Activated CD4-positive, alpha-beta memory T cell treated with anti-CD3 and anti-CD28 coated beads, Interleukin-2, amount 10 ng/mL, durations not matched to agents 7 days and 5 days (primary cell): Measurements from ENCODE around the gene MYO1D. TPM values are rescaled to one million over a fixed set of nuclear protein-coding genes. Genes with fewer than 3 reads are reported as not detected.
"Not testable (repeated sequence)": the region's sequence is repeated elsewhere in the genome, so short reads cannot be mapped to it uniquely, and the experiment has no call there.

Experiments
- CTCF ChIA-PET: fragments of 350-600 bp; sonication (Branson Sonifier 250); formaldehyde crosslinking; loops from one replicate; lab custom pipeline; 2021; ENCODE audit warnings: antibody characterized with exemption, inconsistent platforms; lab: Charles Lee
- POLR2A ChIA-PET: fragments of 350-600 bp; sonication (Branson Sonifier 250); formaldehyde crosslinking; loops from one replicate; lab custom pipeline; 2021; ENCODE audit warnings: antibody characterized with exemption; lab: Charles Lee
- DNase-seq: peaks from one replicate; pipeline ENCODE4 v3.0.0-alpha.2; 2020
- H3K27ac Mint-ChIP-seq: one replicate; pipeline ENCODE4 v1.8.0; 2021; ENCODE audit warnings: mild to moderate bottlenecking, mixed read lengths
- H3K27me3 Mint-ChIP-seq: one replicate; pipeline ENCODE4 v1.8.0; 2021; ENCODE audit warnings: mixed read lengths
- H3K36me3 Mint-ChIP-seq: one replicate; pipeline ENCODE4 v1.8.0; 2021; ENCODE audit warnings: low read depth, mixed read lengths
- H3K4me1 Mint-ChIP-seq: one replicate; pipeline ENCODE4 v1.8.0; 2021; ENCODE audit warnings: mixed read lengths
- H3K4me3 Mint-ChIP-seq: one replicate; pipeline ENCODE4 v1.8.0; 2021; ENCODE audit warnings: mild to moderate bottlenecking, mixed read lengths
- H3K9me3 Mint-ChIP-seq: one replicate; pipeline ENCODE4 v1.8.0; 2021; ENCODE audit warnings: mixed read lengths
- total RNA-seq, 2 experiments: library from RNA; stranded (reverse); gene quantifications; one replicate each; pipeline ENCODE4 v1.2.3, GENCODE V29; 2021

The MYO1D gene
- total RNA-seq, 2 experiments from 2014 or later, result 8.3 to 11.1 TPM

DNA sequence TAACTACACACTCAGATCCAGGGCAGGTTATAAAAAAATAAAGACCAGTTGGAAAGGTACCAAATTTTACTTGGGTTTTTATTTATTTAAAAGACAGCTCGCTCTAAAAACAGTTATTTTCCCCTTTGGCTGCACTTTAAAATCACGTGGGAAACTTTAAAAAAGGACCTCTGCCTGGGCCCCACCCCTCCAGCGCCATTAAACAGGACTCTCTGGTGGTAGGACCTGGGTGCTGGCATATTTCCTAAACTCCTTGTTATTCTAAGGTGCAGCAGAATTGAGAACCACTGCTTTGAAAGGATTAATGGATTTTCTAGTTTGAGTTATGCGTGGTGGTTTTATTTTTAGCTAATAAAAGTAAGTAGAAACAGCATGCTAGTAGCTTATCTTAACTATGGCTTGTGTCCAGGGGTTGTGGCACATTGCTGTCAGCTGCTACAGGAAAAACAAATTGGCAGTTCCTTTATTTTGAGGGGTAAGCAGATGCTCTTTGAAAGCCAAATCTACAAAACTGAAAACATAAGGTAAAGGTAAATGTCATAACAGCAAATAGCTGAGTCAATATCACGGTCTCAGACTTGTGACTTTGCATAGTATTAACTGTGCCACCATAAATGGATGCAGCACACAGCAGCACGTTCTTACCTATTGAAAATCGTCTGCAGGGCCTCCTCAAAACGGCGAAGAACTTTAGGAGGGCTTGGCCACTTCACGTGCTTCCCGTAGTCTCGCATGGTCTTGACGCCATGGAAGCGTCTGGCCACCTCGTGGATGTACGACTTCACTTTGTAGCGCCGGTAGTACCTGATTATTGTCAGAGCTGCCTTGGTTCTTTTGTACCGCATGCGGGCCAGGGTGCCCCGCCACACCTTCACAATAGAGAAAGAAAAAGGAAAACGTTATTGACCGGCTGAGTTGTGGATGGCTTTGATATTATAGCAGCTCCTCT is 218.2 kb downstream of the MYO1D start:
- DNase-seq, result no peak
- POLR2A ChIA-PET, result no interaction called here

GRCh38 chr17:32656886-32657285 is 220.0 kb downstream of the MYO1D start:
- H3K27ac Mint-ChIP-seq, result no peak overlapping the region
- ChIA-PET POLR2A (no interaction called here), CTCF (no interaction called here)
- DNase-seq, result no peak
- no peak overlapping the region for H3K4me3 Mint-ChIP-seq
- H3K36me3 Mint-ChIP-seq, result peaks cover 2% of the 10 kb centered on the region
- no peaks in the 10 kb centered on the region for H3K9me3 Mint-ChIP-seq
- H3K4me1 Mint-ChIP-seq, result peaks cover 7% of the 10 kb centered on the region
- H3K27me3 Mint-ChIP-seq, result peaks cover 1% of the 10 kb centered on the region

More for the DNA sequence above, 218.2 kb downstream of the MYO1D start:
- Mint-ChIP-seq H3K36me3 (no peaks in the 10 kb centered on the region), H3K4me3 (no peak overlapping the region), H3K9me3 (no peaks in the 10 kb centered on the region), H3K27ac (no peak overlapping the region), H3K27me3 (peaks cover 1% of the 10 kb centered on the region), H3K4me1 (peaks cover 7% of the 10 kb centered on the region)
- CTCF ChIA-PET, result interaction anchor here (0.5 to 2.2 kb wide), 29 partner anchors 9 to 452 kb away, joined by 3 to 18 read pairs (median 4); partner anchors contain the start of genes CDK5R1, MYO1D and PSMD11

DNA sequence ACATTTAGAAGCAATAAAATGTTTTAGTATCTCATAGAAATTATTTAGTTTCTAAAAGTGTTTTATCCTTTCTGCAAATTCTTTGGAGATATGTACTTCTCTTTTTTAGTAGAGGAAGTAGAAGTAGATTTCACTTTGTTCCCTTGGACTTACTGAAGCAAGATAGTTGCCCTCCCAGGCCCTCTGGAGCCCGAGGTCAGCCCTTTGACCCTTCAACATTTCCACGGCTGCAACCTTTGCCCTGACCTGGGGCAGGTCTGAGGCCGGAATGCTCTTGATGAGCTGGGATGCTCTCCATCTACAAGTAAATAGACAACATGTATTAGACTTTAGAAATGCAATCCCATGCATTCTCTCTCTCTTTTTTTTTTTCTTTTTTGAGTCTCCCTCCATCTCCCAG is 222.6 kb downstream of the MYO1D start:
- Mint-ChIP-seq H3K27me3 (no peaks in the 10 kb centered on the region), H3K27ac (no peak overlapping the region), H3K4me1 (peaks cover 7% of the 10 kb centered on the region), H3K36me3 (peaks cover 19% of the 10 kb centered on the region), H3K4me3 (no peak overlapping the region), H3K9me3 (peaks cover 13% of the 10 kb centered on the region)
- CTCF ChIA-PET, result no interaction called here
- no peak for DNase-seq
- POLR2A ChIA-PET, result no interaction called here

GRCh38 chr17:32651084-32651483 is 225.8 kb downstream of the MYO1D start:
- ChIA-PET CTCF (no interaction called here), POLR2A (no interaction called here)
- H3K36me3 Mint-ChIP-seq, result peaks cover 19% of the 10 kb centered on the region
- H3K4me1 Mint-ChIP-seq, result no peaks in the 10 kb centered on the region
- H3K27me3 Mint-ChIP-seq, result no peaks in the 10 kb centered on the region
- peaks cover 16% of the 10 kb centered on the region for H3K9me3 Mint-ChIP-seq
- no peak for DNase-seq
- no peak overlapping the region for H3K27ac Mint-ChIP-seq
- no peak overlapping the region for H3K4me3 Mint-ChIP-seq

DNA sequence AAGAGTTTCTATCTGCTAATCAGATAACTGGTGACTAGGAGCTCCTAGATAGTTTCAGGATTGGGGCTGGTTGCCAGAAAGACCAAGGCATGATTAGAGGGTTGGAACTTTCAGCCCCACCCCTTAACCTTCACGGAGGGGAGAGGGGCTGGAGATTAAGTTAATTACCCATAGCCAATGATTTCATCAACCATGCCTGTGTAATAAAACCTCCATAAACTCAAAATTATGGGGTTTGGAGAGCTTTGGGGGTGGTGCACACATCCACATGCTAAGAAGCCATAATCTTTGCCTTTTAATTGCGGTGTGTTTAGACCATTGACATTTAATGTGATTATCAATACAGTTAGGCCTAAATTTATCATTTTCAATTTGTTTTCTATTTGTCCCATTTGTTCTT is 228.5 kb downstream of the MYO1D start:
- CTCF ChIA-PET, result interaction anchor here (3.2 kb wide), 1 partner anchor 10 kb away, joined by 18 read pairs; no protein-coding TSS in a partner anchor
- DNase-seq, result no peak
- no peaks in the 10 kb centered on the region for H3K4me1 Mint-ChIP-seq
- POLR2A ChIA-PET, result no interaction called here
- no peak overlapping the region for H3K4me3 Mint-ChIP-seq
- H3K36me3 Mint-ChIP-seq, result peaks cover 19% of the 10 kb centered on the region
- no peak overlapping the region for H3K27ac Mint-ChIP-seq
- peaks cover 3% of the 10 kb centered on the region for H3K27me3 Mint-ChIP-seq
- peaks cover 16% of the 10 kb centered on the region for H3K9me3 Mint-ChIP-seq

GRCh38 chr17:32646941-32647340 is 230.0 kb downstream of the MYO1D start:
- POLR2A ChIA-PET, result interaction anchor here (0.6 kb wide), 1 partner anchor 1215 kb away, joined by 3 read pairs; no protein-coding TSS in a partner anchor
- peaks cover 16% of the 10 kb centered on the region for H3K9me3 Mint-ChIP-seq
- no peak overlapping the region for H3K4me3 Mint-ChIP-seq
- no peaks in the 10 kb centered on the region for H3K4me1 Mint-ChIP-seq
- DNase-seq, result no peak
- H3K36me3 Mint-ChIP-seq, result peaks cover 17% of the 10 kb centered on the region
- H3K27me3 Mint-ChIP-seq, result peaks cover 7% of the 10 kb centered on the region
- H3K27ac Mint-ChIP-seq, result no peak overlapping the region
- CTCF ChIA-PET, result interaction anchor here (0.9 to 3.2 kb wide), 2 partner anchors 12 to 230 kb away, joined by 3 to 18 read pairs; partner anchors contain the start of gene MYO1D

- CTCF ChIA-PET, H3K9me3 Mint-ChIP-seq, H3K27me3 Mint-ChIP-seq, H3K4me3 Mint-ChIP-seq, H3K4me1 Mint-ChIP-seq, DNase-seq, POLR2A ChIA-PET, H3K27ac Mint-ChIP-seq, H3K36me3 Mint-ChIP-seq: not testable (repeated sequence)
Observed at GRCh38 chr17:32641514-32641913, 235.4 kb downstream of the MYO1D start.

GRCh38 chr17:32636598-32637218 is 240.2 kb downstream of the MYO1D start:
- H3K4me3 Mint-ChIP-seq, result no peak overlapping the region
- H3K4me1 Mint-ChIP-seq, result no peaks in the 10 kb centered on the region
- ChIA-PET CTCF (no interaction called here), POLR2A (no interaction called here)
- H3K27ac Mint-ChIP-seq, result no peak overlapping the region
- H3K9me3 Mint-ChIP-seq, result no peaks in the 10 kb centered on the region
- DNase-seq, result no peak
- no peaks in the 10 kb centered on the region for H3K36me3 Mint-ChIP-seq
- peaks cover 3% of the 10 kb centered on the region for H3K27me3 Mint-ChIP-seq

GRCh38 chr17:32634167-32634566 is 242.8 kb downstream of the MYO1D start:
- H3K27me3 Mint-ChIP-seq, result no peaks in the 10 kb centered on the region
- no peak for DNase-seq
- no peak overlapping the region for H3K4me3 Mint-ChIP-seq
- H3K4me1 Mint-ChIP-seq, result peaks cover 4% of the 10 kb centered on the region
- peaks cover 2% of the 10 kb centered on the region for H3K9me3 Mint-ChIP-seq
- no peak overlapping the region for H3K27ac Mint-ChIP-seq
- ChIA-PET CTCF (interaction anchor here (0.7 kb wide), 1 partner anchor 172 kb away, joined by 3 read pairs; no protein-coding TSS in a partner anchor), POLR2A (no interaction called here)
- no peaks in the 10 kb centered on the region for H3K36me3 Mint-ChIP-seq

DNA sequence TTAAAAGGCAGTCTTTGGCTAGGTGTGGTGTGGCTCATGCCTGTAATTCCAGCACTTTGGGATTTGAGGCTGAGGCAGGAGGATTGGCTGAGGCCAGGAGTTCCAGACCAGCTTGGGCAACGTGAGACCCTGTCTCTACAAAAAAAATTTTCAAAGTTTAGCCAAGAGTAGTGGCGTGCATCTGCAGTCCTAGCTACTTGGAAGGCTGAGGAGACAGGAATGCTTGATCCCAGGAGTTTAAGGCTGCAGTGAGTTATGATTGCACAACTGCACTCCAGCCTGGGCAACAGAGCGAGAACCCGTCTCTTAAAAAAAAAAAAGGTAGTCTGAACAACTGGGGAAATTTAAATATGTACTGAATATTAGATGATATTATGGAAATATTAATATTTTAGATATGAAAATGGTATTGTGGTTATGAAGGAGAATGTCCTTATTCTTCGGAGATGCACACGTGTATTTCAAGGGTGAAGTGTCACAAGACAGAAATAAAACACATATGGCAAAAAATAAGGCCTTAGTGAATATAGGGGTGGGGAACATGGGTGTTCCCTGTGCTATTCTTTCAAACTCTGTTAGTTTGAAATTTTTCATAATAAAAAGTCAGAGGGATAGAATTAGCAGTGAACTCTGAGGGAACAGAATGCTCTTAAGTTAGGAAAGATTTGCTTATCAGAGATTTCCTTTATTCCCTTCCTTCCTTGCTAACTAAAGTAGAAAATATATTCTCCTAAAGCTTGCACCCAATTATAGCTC is 245.4 kb downstream of the MYO1D start:
- Mint-ChIP-seq H3K27ac (no peak overlapping the region), H3K27me3 (no peaks in the 10 kb centered on the region), H3K9me3 (peaks cover 2% of the 10 kb centered on the region), H3K36me3 (no peaks in the 10 kb centered on the region), H3K4me1 (peaks cover 6% of the 10 kb centered on the region), H3K4me3 (no peak overlapping the region)
- CTCF ChIA-PET, result no interaction called here
- POLR2A ChIA-PET, result no interaction called here
- DNase-seq, result no peak

DNA sequence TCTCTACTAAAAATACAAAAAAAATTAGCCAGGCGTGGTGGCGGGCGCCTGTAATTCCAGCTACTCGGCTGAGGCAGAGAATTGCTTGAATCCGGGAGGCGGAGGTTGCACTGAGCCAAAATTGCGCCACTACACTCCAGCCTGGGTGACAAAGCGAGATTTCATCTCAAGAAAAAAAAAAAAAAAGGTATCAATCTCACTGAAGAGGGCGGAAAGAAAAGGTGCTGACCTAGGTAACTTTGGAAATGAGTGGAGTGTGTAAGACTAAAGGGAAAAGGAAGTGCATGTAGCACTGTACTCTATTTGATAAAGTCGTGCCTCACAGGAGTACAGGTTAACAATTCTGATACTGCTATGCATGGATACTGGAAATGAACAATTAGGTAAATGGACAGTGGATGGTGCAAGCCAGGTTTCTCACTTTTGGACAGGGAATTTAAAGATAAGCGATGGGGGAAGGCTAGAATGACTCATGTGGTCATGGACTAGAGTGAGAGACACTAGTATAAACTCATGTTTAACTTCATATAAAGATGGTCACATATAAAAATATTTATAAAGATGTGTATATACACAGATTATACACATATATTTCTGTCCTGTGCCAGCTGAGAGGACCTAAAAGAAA is 247.2 kb downstream of the MYO1D start:
- ChIA-PET POLR2A (no interaction called here), CTCF (no interaction called here)
- Mint-ChIP-seq H3K27ac (no peak overlapping the region), H3K27me3 (no peaks in the 10 kb centered on the region), H3K4me1 (peaks cover 6% of the 10 kb centered on the region), H3K4me3 (no peak overlapping the region), H3K9me3 (peaks cover 2% of the 10 kb centered on the region), H3K36me3 (no peaks in the 10 kb centered on the region)
- DNase-seq, result no peak

- H3K4me1 Mint-ChIP-seq, result peaks cover 6% of the 10 kb centered on the region
- no peak overlapping the region for H3K27ac Mint-ChIP-seq
- no peaks in the 10 kb centered on the region for H3K36me3 Mint-ChIP-seq
- ChIA-PET POLR2A (no interaction called here), CTCF (interaction anchor here (1.4 kb wide), 1 partner anchor 166 kb away, joined by 6 read pairs; no protein-coding TSS in a partner anchor)
- no peaks in the 10 kb centered on the region for H3K27me3 Mint-ChIP-seq
- H3K9me3 Mint-ChIP-seq, result peaks cover 2% of the 10 kb centered on the region
- no peak for DNase-seq
- no peak overlapping the region for H3K4me3 Mint-ChIP-seq
Observed at GRCh38 chr17:32628271-32629044, 248.5 kb downstream of the MYO1D start.
